DMS 273 (cell line): ENCODE results near the gene SHISAL1.
A peak's percentile ranks its signal among the peaks of the same experiment; 100 is the strongest.

Experiments used
- DNase-seq: peaks from one replicate; lab custom pipeline; 2025; ENCODE audit not compliant: unreplicated experiment; lab: John Stamatoyannopoulos, UW

SHISAL1 gene

DNA sequence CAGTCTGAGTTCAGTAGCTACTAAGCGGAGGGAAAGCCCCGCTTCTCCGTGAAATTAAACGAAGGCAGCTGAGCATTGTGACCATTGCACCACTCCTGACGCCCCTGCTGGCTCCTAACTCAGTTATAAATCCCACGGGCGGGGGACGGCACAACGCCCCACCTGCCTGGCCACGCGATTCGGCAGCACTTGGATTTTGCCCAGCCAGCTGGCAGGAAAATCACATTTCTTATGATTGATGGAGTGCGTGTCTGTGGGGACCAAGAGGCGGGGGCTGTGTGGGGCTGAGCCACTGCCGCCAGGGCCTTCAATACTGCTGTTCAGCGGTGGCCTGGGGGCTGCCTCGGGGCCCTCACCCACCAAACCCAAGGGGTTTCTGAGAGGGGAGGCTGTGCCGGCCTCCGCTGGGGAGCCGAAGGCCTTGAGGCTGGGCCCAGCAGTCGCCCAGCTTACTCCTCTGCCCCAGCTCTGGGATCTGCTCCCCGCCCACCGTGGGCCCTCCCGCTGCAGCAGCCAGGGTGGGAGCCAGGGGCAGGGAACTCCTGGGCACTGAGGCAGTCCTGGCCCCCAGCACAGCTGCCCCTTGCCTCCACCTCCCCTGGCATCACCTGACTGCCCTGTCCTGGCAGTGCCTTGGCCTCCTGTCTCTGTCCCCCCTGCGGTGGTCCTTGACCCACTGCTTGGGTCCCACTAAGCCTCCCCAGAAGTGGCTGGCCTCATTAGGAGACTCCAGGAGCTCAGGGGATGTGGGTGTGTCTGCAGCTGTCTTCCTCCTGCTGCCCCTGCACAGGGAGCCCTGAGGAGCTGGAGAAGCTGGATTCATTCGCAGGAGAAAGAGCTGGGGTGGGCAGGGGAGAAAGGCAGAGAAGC, 30.7 kb downstream of the SHISAL1 start:
- peak; percentile 10 for DNase-seq

GRCh38 chr22:44280665-44281188, 32.0 kb downstream of the SHISAL1 start:
- DNase-seq = no peak

DNA sequence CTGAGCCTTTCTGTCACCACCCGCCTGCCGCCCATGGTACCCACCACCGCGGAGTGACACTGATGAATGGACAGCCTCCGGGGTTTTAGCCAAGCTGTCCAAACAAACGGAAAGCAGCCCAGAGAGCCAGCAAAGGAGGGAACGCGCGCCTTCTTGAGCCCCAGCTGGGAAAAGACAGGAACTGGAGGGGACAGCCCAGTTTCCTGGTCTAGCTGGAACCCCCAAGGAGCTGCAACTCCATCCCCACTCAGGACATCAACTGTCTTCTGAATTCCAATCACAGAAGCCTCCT, 33.7 kb downstream of the SHISAL1 start:
- DNase-seq = no peak

DNA sequence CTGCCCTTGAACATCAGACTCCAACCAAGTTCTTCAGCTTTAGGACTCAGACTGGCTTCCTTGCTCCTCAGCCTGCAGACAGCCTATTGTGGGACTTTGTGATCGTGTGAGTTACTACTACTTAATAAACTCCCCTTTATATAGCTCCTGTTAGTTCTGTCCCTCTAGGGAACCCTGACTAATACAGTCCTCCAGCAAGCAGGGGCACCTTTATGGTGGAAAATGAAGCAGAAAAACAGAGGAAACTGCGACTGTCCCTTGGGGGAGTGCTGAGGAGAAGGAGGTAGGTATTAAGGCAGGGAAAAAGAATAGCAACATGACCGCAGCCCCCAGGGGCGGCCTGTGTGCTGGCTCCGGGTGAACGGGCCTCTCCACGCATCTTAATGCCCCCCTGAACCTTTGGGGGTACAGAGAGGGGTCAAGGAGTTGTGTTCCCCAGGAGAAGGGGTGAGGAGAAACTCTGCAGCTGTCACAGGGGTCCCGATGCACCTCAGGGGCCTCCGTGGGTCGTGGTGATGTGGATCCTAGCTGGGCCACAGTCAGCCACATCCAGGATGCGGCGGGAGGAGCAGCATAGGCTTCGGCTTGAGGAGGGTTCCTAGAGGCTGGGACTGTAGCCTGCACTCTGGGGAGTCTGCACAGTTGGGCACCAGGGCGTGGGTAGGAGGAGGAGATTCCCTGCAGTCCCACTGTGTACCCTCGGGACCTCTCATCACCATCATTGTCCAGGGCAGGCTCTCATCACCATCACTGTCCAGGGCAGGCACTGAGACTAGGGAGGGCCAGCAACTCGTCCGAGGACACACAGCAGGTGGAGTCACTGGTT, 34.3 kb downstream of the SHISAL1 start:
- DNase-seq = no peak

DNA sequence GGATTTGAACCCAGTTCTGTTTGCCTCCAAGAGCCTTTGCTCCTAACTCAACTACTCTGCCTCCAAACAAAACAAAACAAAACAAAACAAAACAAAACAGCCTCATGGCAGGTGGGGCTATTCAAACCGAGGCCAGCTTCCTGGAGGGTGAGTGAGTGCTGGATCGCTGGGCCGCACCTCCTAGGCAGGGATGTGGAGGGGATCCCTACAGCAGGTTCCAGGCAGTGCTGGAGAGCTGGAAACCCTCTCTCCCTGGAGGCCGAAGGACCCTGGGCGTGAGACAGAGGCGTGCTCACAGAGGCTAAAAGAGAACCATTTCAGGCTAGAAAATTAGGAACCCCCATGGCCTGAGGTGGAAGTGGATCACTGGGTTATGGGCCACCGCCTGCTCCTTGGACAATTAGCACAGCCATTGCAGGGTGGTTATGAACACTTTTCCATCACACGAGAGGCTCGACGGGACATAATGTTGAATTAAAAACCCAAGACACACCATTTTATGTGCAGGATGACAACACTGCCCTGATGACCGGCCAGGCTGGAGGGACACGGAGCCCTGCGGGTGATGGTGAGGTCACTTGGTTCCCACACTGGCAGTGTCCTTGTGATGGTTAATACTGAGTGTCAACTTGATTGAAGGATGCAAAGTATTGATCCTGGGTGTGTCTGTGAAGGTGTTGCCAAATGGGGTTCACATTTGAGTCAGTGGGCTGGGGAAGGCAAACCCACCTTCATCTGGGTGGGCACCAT, 35.2 kb downstream of the SHISAL1 start:
- DNase-seq = no peak

GRCh38 chr22:44276706-44277356, 35.9 kb downstream of the SHISAL1 start:
- DNase-seq = no peak

DNA sequence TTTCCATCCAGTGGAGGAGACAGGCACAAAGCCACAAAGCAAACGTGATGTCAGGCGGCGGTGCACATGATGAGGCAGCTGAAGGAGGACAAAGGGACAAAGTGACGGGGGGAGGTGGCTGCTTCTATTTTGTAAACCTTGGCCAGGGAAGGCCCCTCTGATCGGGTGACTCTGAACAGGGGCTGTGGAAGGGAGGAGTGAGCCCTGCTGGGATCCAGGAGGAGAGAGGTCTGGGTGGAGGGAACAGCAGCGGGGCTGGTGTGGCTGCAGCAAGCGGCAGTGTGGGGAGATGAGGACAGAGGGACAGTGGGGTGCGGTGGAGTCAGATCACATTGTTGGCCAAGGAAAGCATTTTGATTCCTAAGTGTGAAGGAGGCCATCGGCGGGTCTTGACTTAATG, 36.7 kb downstream of the SHISAL1 start:
- no peak for DNase-seq

- no peak for DNase-seq
These were observed 37.1 kb downstream of the SHISAL1 start for GRCh38 chr22:44275631-44275995.

GRCh38 chr22:44274918-44275630, 37.7 kb downstream of the SHISAL1 start:
- no peak for DNase-seq

DNA sequence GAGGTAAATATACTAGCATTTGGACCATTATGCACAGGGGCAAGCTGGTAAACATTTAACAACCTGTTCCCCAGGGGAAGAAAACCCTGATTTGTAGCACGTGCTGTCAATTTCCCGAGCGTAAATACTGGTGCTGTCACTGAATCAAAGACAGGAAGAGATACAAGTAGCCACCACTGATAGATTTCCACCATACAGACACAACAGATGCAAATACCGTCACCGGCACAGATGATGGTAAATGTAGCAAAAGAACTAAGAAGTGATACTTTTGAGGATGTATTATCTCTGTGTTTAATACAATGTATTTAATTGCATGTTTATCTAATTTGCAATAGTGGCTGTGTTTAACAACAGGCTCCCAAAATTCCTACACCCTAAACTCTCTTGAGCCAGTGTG, 39.6 kb downstream of the SHISAL1 start:
- no peak for DNase-seq

DNA sequence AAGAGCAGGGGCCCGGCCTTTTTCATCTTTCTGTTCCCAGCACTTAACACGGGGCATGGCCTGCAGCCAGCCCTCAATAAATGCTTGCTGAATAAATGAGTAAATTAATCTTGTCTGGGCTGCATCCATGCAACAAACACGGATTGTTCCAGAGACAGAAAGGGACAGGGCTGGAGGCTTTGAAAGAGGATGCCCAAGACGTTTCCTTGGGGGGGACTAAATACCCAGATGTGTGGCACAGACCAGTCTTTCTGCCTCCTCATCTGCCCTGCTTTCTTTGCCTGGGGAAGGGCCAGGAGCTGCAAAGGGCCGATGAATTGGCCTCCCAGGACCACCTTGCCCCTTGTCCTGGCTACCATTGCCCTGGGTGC, 40.4 kb downstream of the SHISAL1 start:
- DNase-seq = no peak

- DNase-seq = no peak
These were observed 40.9 kb downstream of the SHISAL1 start for GRCh38 chr22:44271732-44272400.

- DNase-seq = no peak
These were observed 41.7 kb downstream of the SHISAL1 start for GRCh38 chr22:44271010-44271500.

DNA sequence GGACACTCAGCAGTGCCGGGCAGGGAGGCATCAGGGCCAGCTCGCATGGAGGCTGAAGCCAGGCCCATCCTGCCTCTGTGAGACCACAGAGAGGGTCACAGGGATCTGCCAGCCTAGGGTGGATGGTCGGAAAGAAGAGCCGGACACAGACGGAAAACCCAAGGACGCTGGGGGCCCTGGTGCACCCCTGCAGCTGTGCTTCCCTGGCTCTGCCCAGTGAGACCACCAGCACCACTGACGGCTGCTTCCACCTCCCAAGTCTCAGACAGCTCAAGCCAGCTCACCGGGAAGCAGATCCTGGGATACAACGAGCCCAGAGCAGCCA, 42.2 kb downstream of the SHISAL1 start:
- DNase-seq = no peak

GRCh38 chr22:44269757-44270555, 42.8 kb downstream of the SHISAL1 start:
- DNase-seq = no peak

- DNase-seq = no peak
These were observed 43.6 kb downstream of the SHISAL1 start for GRCh38 chr22:44269117-44269498.

DNA sequence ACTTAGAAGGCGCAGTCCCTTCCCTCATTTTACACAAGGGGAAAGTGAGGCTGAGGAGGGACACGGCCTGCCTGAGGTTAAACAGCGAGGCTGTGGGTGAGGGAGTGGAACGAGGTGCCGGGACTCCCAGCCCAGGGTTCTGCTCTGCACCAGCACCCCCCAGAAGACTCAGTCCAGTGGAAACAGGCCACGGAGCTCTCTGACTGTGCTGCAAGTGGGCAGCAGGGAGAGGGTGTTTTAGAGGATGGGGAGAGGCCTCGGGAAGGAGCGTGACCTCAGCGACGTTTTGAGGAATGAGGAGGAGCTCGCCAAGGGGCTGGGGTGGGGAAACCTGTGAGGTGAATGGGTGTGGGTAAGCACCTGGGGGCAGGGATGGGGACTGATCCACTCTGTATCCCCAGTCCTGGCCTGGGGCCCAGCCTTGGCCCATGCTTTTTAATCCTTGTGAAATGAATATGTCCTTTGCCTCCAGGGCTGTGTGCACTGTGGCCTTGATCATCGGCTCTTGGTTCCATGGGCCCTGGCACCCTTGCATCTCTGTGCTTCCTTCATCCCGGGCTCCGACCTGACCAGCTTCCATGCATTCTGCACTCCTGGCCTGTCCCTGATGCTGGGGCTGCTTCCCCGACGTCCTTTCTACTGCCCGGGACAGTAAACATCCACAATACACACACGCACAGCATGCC, 44.2 kb downstream of the SHISAL1 start:
- no peak for DNase-seq

DNA sequence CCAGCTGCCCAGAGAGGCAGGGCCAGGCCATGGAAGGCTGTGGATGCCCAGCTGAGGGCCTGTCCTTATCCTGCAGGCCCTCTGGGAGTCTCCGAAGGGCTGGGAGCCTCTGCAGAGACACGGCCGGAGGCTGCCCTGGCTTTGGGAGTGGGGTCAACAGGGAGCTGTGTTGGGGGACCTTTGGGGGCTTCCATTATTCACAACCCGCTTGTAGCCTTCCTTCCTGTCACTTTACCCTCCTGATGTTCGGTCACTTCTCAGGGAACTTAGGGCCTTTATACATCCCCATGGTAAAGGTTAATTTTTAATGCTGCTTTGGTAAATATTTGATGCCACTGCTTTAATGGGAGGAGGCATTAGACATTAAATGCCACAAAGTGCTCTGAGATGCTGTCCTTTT, 44.9 kb downstream of the SHISAL1 start:
- DNase-seq = no peak
